Fibroblast of gingiva (primary cell): ENCODE results near the gene KLK11.

Source experiments
- DNase-seq: peaks from one replicate; pipeline ENCODE4 v3.0.0-alpha.2; 2011; ENCODE audit warnings: low read depth

Gene KLK11

GRCh38 chr19:51026554-51026831 lies at the start of gene KLK11:
Gene KLK11, minus strand, starts transcription at chr19:51026616. Its CDS starts 985 bp downstream, at chr19:51025631.
- no peak for DNase-seq

GRCh38 chr19:51075998-51076397 lies 49.6 kb upstream of the KLK11 start:
- DNase-seq: no peak

GRCh38 chr19:51071095-51071405 lies 44.6 kb upstream of the KLK11 start:
- no peak for DNase-seq

- DNase-seq: no peak
Measured at GRCh38 chr19:51070334-51071094, 44.1 kb upstream of the KLK11 start.

GRCh38 chr19:51066393-51067186 lies 40.2 kb upstream of the KLK11 start:
- DNase-seq: no peak

- no peak for DNase-seq
Measured at GRCh38 chr19:51065221-51065960, 39.0 kb upstream of the KLK11 start.

GRCh38 chr19:51064534-51065220 lies 38.3 kb upstream of the KLK11 start, which contains the start of gene KLK13:
Gene KLK13, minus strand, starts transcription at chr19:51065092. Its CDS starts 25 bp downstream, at chr19:51065067.
- DNase-seq: no peak

GRCh38 chr19:51063664-51064063 lies 37.2 kb upstream of the KLK11 start:
- DNase-seq: no peak

- DNase-seq: no peak
Measured at GRCh38 chr19:51060973-51061372, 34.6 kb upstream of the KLK11 start.

GRCh38 chr19:51060336-51060735 lies 33.9 kb upstream of the KLK11 start:
- no peak for DNase-seq

- no peak for DNase-seq
Measured at GRCh38 chr19:51059715-51060114, 33.3 kb upstream of the KLK11 start.

GRCh38 chr19:51055866-51056265 lies 29.4 kb upstream of the KLK11 start:
- DNase-seq: no peak

- DNase-seq: no peak
Measured at GRCh38 chr19:51047031-51047335, 20.6 kb upstream of the KLK11 start.

GRCh38 chr19:51044327-51044726 lies 17.9 kb upstream of the KLK11 start:
- DNase-seq: no peak

- DNase-seq: no peak
Measured at GRCh38 chr19:51043497-51043896, 17.1 kb upstream of the KLK11 start.

- DNase-seq: no peak
Measured at GRCh38 chr19:51040151-51040550, 13.7 kb upstream of the KLK11 start.

GRCh38 chr19:51036519-51036918 lies 10.1 kb upstream of the KLK11 start:
- no peak for DNase-seq

GRCh38 chr19:51034704-51035103 lies 8.3 kb upstream of the KLK11 start, which contains the start of gene KLK12:
Gene KLK12, minus strand, starts transcription at chr19:51035002. Its CDS starts 381 bp downstream, at chr19:51034621.
- no peak for DNase-seq

- no peak for DNase-seq
Measured at GRCh38 chr19:51031880-51032225, 5.4 kb upstream of the KLK11 start.

- DNase-seq: no peak
Measured at GRCh38 chr19:51031220-51031879, 4.9 kb upstream of the KLK11 start.

GRCh38 chr19:51030631-51031030 lies 4.2 kb upstream of the KLK11 start:
- DNase-seq: no peak

- no peak for DNase-seq
Measured at GRCh38 chr19:51029718-51030117, 3.3 kb upstream of the KLK11 start.
